ENCODE measurements around the gene GRIK3.

The GRIK3 gene

GRCh38 chr1:36846357-36846756 is 188.0 kb downstream of the GRIK3 start:
- DNase-seq = no peak

- no peak for DNase-seq
Observed at GRCh38 chr1:36845802-36846201, 188.5 kb downstream of the GRIK3 start.

GRCh38 chr1:36844917-36845316 is 189.4 kb downstream of the GRIK3 start:
- no peak for DNase-seq

GRCh38 chr1:36843906-36844610 is 190.3 kb downstream of the GRIK3 start:
- DNase-seq = no peak

GRCh38 chr1:36843027-36843426 is 191.3 kb downstream of the GRIK3 start:
- DNase-seq = no peak

- DNase-seq = no peak
Observed at GRCh38 chr1:36842448-36842847, 191.9 kb downstream of the GRIK3 start.

GRCh38 chr1:36839485-36839884 is 194.8 kb downstream of the GRIK3 start:
- DNase-seq = no peak

- DNase-seq = no peak
Observed at GRCh38 chr1:36838888-36839287, 195.4 kb downstream of the GRIK3 start.

GRCh38 chr1:36836916-36837315 is 197.4 kb downstream of the GRIK3 start:
- DNase-seq = no peak

GRCh38 chr1:36836196-36836883 is 198.0 kb downstream of the GRIK3 start:
- DNase-seq = no peak

- no peak for DNase-seq
Observed at GRCh38 chr1:36835696-36836095, 198.6 kb downstream of the GRIK3 start.

GRCh38 chr1:36835017-36835695 is 199.2 kb downstream of the GRIK3 start:
- DNase-seq = no peak

- DNase-seq = no peak
Observed at GRCh38 chr1:36834586-36834985, 199.7 kb downstream of the GRIK3 start.

- no peak for DNase-seq
Observed at GRCh38 chr1:36831186-36831810, 203.0 kb downstream of the GRIK3 start.

- no peak for DNase-seq
Observed at GRCh38 chr1:36829961-36830360, 204.4 kb downstream of the GRIK3 start.

- no peak for DNase-seq
Observed at GRCh38 chr1:36829066-36829465, 205.2 kb downstream of the GRIK3 start.

- DNase-seq = no peak
Observed at GRCh38 chr1:36825226-36825625, 209.1 kb downstream of the GRIK3 start.

GRCh38 chr1:36824390-36824861 is 209.9 kb downstream of the GRIK3 start:
- no peak for DNase-seq

GRCh38 chr1:36822648-36823047 is 211.7 kb downstream of the GRIK3 start:
- DNase-seq = no peak

GRCh38 chr1:36821386-36821785 is 212.9 kb downstream of the GRIK3 start:
- DNase-seq = no peak

GRCh38 chr1:36818771-36819170 is 215.5 kb downstream of the GRIK3 start:
- DNase-seq = no peak

GRCh38 chr1:36816348-36816747 is 218.0 kb downstream of the GRIK3 start:
- DNase-seq = no peak

- DNase-seq = no peak
Observed at GRCh38 chr1:36814774-36815173, 219.5 kb downstream of the GRIK3 start.
